CD4-positive, alpha-beta T cell treated with Interleukin-6 for 4 hours (primary cell): ENCODE data around the gene STRN3.
"Not testable (repeated sequence)": the region's sequence is repeated elsewhere in the genome, so short reads cannot be mapped to it uniquely, and the experiment has no call there.

Experiments
- DNase-seq: peaks from one replicate; pipeline ENCODE4 v3.0.0-alpha.2; 2020; ENCODE audit warnings: mixed read lengths

The STRN3 gene

GRCh38 chr14:31026077-31026449 is at the start of gene STRN3:
STRN3 (minus strand) TSS chr14:31026379; CDS start chr14:31026185, 194 bp downstream.
- no peak for DNase-seq

GRCh38 chr14:31075144-31075543 is 49.0 kb upstream of the STRN3 start:
- DNase-seq, result no peak

- DNase-seq, result no peak
These were observed 45.0 kb upstream of the STRN3 start for GRCh38 chr14:31071151-31071550.

- DNase-seq, result no peak
These were observed 44.3 kb upstream of the STRN3 start for GRCh38 chr14:31070431-31070830.

- no peak for DNase-seq
These were observed 43.2 kb upstream of the STRN3 start for GRCh38 chr14:31069343-31069742.

- no peak for DNase-seq
These were observed 42.1 kb upstream of the STRN3 start for GRCh38 chr14:31068235-31068634.

GRCh38 chr14:31062908-31063307 is 36.7 kb upstream of the STRN3 start:
- not testable (repeated sequence) for DNase-seq

- no peak for DNase-seq
These were observed 34.2 kb upstream of the STRN3 start for GRCh38 chr14:31060253-31060875.

- DNase-seq, result no peak
These were observed 33.2 kb upstream of the STRN3 start for GRCh38 chr14:31059152-31059924.

- DNase-seq, result no peak
These were observed 31.7 kb upstream of the STRN3 start for GRCh38 chr14:31057701-31058364.

GRCh38 chr14:31057035-31057434 is 30.9 kb upstream of the STRN3 start:
- no peak for DNase-seq

GRCh38 chr14:31052905-31053586 is 26.9 kb upstream of the STRN3 start:
- not testable (repeated sequence) for DNase-seq

- DNase-seq, result no peak
These were observed 25.3 kb upstream of the STRN3 start for GRCh38 chr14:31051511-31051910.

GRCh38 chr14:31051023-31051422 is 24.8 kb upstream of the STRN3 start:
- no peak for DNase-seq

GRCh38 chr14:31047503-31047902 is 21.3 kb upstream of the STRN3 start:
- no peak for DNase-seq

- DNase-seq, result no peak
These were observed 19.4 kb upstream of the STRN3 start for GRCh38 chr14:31045501-31046080.

- DNase-seq, result no peak
These were observed 17.2 kb upstream of the STRN3 start for GRCh38 chr14:31043379-31043778.

- DNase-seq, result not testable (repeated sequence)
These were observed 16.7 kb upstream of the STRN3 start for GRCh38 chr14:31042893-31043292.

- no peak for DNase-seq
These were observed 16.1 kb upstream of the STRN3 start for GRCh38 chr14:31042300-31042699.

- DNase-seq, result no peak
These were observed 12.5 kb upstream of the STRN3 start for GRCh38 chr14:31038521-31039166.

GRCh38 chr14:31037709-31038221 is 11.6 kb upstream of the STRN3 start:
- DNase-seq, result no peak

GRCh38 chr14:31036552-31036951 is 10.4 kb upstream of the STRN3 start:
- DNase-seq, result no peak
